Left cardiac atrium (tissue), 4 donors: ENCODE results near the gene DISC1. TPM values are rescaled to one million over a fixed set of nuclear protein-coding genes. Genes with fewer than 3 reads are reported as not detected.

ENCODE experiments used
- ATAC-seq, 2 donors: fragments of 200-7000 bp; cut with Tn5 transposase; one replicate each; pipeline ENCODE4 v1.9.1; 2020; ENCODE audit warnings: mild to moderate bottlenecking in 2 of 2, moderate library complexity in 2 of 2
- DNase-seq: peaks from one replicate; pipeline ENCODE4 v3.0.0-alpha.2; 2020
- intact Hi-C, 2 donors: fragments of 100-400 bp; cut with DNase I; formaldehyde crosslinking; loops; one replicate each; pipeline versions ENCODE4 v1.14.1 to v1.15.1; 2022 to 2023
- total RNA-seq, 2 donors: library from RNA; stranded (reverse); fragmentation: NEBNext Ultra II Directional; extraction: Animal tissue kit (Norgen Biotek cat#: 25700); gene quantifications; one replicate each; pipeline ENCODE4 v1.2.1, GENCODE V29; 2021
- donor health status: DM: no; HTN: yes; CAD: no.
- donor health status: DM: no; HTN: yes; CAD: no; lungs with severe emphysema.
- donor health status: DM: yes; HTN: yes; CAD: no.
- donor health status: Dilated cardiomyopathy.

DISC1 gene
- total RNA-seq, 2 donors from 2014 or later: 5.0 to 5.4 TPM

DNA sequence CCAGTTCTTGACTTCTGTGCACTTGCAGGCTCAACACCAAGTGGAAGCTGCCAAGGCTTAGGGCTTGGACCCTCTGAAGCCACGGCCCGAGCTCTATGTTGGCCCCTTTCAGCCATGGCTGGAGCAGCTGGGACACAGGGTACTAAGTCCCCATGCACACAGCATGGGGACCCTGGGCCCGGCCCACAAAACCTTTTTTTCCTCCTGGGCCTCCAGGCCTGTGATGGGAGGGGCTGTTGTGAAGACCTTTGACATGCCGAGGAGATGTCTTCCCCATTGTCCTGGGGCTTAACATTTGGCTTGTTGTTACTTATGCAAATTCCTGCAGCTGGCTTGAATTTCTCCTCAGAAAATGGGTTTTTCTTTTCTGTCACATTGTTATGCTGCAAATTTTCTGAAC is 59.8 kb downstream of the DISC1 start:
- intact Hi-C loops: no loop called here
- no peak for ATAC-seq
- no peak for DNase-seq

DNA sequence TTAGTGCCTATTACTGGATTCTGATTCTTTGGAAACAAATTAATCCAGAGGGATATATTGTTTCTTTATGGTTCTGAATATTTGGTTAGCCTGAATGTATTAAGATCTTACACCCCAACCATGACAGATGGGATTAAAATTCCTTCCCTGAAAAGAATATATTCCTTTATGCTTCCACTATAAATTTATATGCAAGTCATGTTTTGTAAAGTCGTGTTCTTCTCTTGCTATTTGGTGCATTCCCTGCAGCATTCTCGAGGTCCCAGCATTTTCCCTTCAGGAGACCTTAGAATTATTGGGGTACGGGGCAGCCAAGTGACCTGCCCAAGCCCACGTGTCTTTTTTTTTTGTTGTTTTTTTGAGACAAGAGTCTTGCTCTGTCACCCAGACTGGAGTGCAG is 62.4 kb downstream of the DISC1 start:
- DNase-seq (no peak), ATAC-seq (no peak)
- intact Hi-C loops: no loop called here

DNA sequence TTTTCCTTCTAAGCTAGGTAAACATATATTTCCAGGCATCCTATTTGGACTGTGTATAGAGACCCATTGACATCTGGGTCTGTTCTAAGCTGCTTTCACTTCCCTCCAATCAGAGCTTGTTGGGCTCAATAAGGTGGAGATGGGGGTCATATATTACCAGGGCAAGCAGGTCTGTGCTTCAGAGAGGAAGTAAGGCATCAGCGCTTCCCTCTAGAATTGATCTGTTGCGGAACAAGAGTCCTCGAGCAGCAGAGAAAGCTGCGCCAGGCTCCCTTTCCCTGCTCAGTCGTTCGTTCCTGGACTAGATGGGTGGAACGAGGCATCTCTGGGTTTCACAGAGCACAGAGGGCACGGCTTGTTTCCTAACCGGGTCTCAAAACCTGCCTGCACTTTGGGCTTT is 63.5 kb downstream of the DISC1 start:
- no peak for DNase-seq
- no peak for ATAC-seq
- intact Hi-C loops: no loop called here

DNA sequence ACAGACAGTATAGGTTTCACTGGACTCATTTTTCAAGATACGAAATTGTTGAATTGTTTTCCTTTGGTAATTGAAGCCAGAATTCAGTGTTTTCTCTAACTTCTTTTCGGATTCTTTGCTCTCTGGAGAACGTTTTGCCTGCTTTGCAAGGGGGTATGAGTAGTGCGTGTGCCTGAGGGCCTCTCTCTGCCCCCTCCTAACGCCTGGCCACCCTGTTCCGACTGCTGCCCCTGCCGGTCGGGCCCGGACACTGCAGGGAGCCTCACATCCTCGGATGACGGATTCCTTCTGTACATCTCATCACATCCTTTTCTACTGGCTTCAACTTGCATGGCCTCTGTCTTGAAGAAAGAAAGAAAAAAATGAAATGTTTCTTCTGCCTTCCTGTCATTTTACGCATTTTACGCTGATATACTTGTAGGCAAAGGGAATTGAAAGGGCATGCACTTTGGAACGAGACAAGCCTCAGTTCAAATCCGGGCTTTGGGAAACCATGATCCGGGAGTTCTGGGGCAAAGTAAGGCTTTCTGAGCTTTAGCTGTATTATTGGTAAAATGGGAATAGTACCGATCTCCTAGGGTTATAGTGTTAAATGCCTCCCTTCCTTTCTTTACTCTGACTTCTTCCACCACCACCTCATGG is 65.1 kb downstream of the DISC1 start:
- ATAC-seq (peak; percentile 71 to 74), DNase-seq (peak; percentile 56)
- intact Hi-C loops: no loop called here

GRCh38 chr1:231693361-231694074 is 66.9 kb downstream of the DISC1 start:
- no peak for DNase-seq
- intact Hi-C loops: no loop called here
- peak; percentile 12 to 15 for ATAC-seq

DNA sequence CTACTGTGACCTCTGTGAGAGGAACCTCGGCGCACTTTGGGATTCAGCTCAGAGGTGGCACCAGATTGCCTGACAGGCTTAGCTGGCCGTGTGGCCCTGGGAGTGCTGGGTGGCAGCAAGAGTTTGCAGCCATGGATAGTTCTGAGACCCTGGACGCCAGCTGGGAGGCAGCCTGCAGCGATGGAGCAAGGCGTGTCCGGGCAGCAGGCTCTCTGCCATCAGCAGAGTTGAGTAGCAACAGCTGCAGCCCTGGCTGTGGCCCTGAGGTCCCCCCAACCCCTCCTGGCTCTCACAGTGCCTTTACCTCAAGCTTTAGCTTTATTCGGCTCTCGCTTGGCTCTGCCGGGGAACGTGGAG is 67.5 kb downstream of the DISC1 start:
- DNase-seq (peak; percentile 43), ATAC-seq (peak; percentile 68)
- intact Hi-C loops: no loop called here

DNA sequence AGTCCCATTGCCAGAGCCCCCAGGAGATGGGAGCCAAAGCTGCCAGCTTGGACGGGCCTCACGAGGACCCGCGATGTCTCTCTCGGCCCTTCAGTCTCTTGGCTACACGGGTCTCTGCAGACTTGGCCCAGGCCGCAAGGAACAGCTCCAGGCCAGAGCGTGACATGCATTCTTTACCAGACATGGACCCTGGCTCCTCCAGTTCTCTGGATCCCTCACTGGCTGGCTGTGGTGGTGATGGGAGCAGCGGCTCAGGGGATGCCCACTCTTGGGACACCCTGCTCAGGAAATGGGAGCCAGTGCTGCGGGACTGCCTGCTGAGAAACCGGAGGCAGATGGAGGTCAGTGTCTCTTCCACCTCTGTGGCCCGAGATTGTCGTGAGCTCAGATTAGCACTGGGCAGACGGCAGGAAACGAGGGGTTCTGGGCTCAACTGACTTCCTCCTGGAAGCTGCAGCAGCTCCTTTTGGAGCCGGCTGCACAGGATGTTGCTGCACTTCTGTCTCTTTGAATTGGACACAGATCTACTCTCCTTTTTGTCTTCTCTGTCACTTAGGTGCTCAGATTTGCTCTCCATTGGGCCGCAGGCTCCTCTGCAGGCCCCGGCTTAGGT is 68.0 kb downstream of the DISC1 start:
- intact Hi-C loops: no loop called here
- ATAC-seq (peak; percentile 31 to 58), DNase-seq (no peak)

GRCh38 chr1:231695439-231696255 is 69.1 kb downstream of the DISC1 start:
- DNase-seq (no peak), ATAC-seq (no peak)
- intact Hi-C loops: no loop called here

GRCh38 chr1:231699784-231700183 is 73.2 kb downstream of the DISC1 start:
- DNase-seq: no peak
- ATAC-seq: no peak
- intact Hi-C loops: no loop called here

- ATAC-seq: no peak
- intact Hi-C loops: no loop called here
- no peak for DNase-seq
Measured at GRCh38 chr1:231701306-231701705, 74.7 kb downstream of the DISC1 start.

DNA sequence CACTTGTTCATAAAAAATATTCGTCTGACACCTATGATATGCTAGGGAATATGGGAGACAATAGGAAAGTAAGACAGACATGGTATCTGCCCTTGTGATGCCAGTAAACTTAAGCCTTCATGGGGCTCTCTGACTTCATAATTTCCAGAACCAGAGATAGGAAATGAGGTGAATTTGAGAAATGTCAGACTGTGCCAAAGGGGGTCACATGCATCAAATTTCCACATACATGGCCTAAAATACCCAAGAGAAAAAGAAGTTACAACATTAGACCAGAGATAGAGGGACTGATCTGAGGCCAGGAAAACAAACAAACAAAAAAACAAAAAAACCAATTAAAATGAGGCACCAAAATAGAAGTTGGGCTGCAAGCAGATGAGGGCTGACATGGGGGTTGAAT is 75.7 kb downstream of the DISC1 start:
- DNase-seq (no peak), ATAC-seq (no peak)
- intact Hi-C loops: no loop called here

DNA sequence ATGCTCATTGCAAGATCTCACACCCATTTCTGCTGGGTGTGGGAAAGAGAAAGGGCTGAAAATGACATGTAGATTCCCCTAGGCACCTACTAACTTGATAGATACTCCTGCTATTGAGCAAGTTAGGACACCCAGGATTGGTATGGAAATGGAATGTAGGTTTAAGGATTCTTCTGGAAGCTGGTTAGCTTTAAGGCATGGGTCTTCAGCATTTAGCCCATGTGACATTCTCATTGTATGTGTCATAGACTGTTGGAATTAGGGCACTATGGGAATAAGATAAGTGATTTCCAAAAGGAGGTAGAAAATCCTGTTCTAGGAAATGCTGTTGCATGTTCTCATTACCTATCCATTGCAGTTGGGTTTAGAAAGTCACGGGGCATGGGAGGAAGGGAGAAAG is 76.2 kb downstream of the DISC1 start:
- no peak for ATAC-seq
- DNase-seq: no peak
- intact Hi-C loops: no loop called here

DNA sequence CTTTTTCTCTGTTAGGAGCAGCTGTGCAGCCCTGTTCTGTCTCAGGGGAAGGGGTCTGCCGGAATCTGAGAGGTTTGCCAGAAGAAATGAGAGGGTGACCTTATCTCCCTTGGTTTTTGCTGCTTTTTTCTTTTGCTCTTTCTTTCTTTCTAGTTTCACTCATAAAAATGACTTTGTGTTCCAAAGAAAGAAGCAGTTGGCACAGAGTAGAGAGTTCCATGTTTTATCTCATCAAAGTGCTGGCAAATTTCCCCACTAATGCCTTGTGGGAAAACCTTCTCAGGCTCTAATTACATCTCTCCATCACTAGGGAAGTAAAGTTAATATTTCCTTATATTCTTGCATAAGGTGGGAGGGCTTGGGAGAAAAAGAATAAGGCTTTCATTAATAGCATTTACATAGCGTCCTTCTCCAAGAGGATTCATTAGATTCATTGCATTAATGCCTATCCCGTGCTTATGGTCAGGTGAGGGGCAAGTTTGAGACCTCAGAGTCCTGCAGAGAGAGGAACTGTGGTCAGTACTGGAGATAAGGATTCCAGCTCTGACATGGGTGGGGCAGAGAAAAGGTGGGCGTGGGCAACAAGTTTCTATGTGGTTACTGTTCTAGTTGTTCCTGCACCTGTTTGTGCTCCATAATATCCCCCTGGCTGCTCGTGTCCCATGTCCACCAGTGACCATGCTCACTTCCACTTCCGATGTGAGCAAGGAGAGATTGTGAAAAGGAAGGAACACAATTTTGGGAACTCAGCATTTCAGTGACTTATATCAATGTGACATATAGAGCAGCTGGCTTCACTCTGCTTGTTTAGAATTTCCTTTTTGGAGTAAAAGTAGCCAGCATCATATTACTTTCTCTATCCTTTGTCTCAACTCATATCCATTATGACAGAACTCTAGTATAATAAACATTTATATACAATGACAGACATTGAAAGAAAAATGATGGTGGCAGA is 79.5 kb downstream of the DISC1 start:
- DNase-seq: no peak
- intact Hi-C loops: no loop called here
- ATAC-seq: peak; percentile 14 to 23

DNA sequence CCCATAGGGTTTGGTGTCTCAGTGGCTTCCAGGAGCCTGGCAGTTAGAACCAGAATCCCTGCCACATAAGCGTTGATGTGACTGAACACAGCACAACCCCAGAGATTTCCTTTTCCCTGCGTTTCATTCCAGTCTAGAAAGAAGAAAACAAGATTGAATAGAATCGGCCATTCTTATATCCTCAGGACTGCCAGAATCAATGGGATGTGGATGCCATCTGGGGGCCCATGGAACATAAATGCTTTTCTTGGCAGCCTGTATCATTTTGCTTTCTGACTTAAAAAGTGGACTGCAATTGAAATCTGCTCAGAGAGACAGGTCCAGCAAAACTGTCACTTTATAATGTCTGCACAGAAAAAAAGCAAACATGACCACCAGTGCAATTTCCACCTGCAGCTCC is 80.3 kb downstream of the DISC1 start:
- DNase-seq: no peak
- intact Hi-C loops: no loop called here
- no peak for ATAC-seq

DNA sequence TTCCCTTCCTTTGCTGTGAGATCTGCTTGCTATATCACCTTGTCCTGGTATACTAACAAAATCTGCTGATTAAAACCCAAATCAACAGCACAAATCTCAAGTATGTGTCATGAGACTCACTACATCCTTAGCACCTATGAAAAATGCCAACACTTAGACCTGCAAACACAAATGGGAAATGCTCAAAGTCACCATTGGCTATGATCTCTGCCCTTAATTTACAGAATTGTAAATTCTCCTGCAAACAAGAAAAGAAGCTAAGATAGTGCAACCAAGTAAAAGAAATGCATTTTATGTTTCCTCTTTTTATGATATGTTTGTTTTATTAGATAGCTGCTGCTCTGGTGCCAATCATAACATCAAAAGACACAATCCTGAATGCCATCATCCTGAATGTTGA is 80.8 kb downstream of the DISC1 start:
- DNase-seq (no peak), ATAC-seq (no peak)
- intact Hi-C loops: no loop called here

DNA sequence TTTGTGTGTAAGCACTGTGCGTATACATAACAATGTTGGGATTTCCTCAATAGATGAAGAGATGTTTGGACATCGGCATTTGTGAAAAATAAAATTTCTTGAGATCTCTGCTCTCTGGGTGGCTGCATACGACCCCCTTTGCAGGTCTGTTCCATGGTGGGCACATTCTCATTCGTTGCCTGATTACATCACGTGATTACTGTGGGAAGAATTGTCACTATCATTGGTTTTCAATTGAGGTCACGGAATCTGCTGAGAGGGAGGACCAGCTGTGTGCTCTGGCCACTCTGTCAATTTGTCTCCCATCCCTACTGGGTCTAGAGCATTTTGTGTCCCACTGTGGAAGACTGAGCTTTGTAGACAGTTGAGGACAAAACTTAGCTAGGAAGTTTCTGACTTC is 81.8 kb downstream of the DISC1 start:
- no peak for ATAC-seq
- DNase-seq: no peak
- intact Hi-C loops: no loop called here

DNA sequence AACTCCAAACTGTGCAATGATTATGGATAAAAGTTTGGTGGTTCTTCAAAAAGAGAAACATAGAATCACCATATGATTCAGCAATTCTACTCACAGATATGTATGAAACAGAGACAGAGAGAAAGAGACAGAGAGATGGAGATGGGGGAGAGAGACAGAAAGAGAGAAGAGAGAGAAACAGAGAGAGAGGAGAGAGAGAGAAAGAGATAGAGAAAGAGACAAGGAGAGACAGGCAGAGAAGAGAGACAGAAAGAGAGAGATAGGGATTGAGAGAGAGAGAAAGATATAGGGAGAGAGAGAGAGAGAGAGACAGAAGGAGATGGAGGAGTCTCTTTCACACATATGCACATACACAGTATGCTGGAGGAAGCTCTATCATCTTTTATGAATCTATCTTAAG is 87.8 kb downstream of the DISC1 start:
- intact Hi-C loops: no loop called here
- no peak for ATAC-seq
- DNase-seq: no peak

- DNase-seq: no peak
- intact Hi-C loops: no loop called here
- no peak for ATAC-seq
Measured at GRCh38 chr1:231715816-231716722, 89.5 kb downstream of the DISC1 start.
